DMS114 treated with DMSO at 0.1 percent for 48 hours (cell line): ENCODE results near the gene LCNL1.

Source experiments
- DNase-seq: peaks from one replicate; lab custom pipeline; 2025; ENCODE audit not compliant: unreplicated experiment; lab: John Stamatoyannopoulos, UW

Gene LCNL1

GRCh38 chr9:136946228-136947027, 36.4 kb upstream of the LCNL1 start:
- DNase-seq, result no peak

GRCh38 chr9:136947028-136947891, 35.5 kb upstream of the LCNL1 start:
- no peak for DNase-seq

- DNase-seq, result peak; percentile 8
These were observed 34.8 kb upstream of the LCNL1 start for GRCh38 chr9:136947955-136948510.

- DNase-seq, result no peak
These were observed 33.5 kb upstream of the LCNL1 start for GRCh38 chr9:136949239-136949816.

- peak; percentile 60 for DNase-seq
These were observed 32.8 kb upstream of the LCNL1 start for GRCh38 chr9:136949817-136950655.

- DNase-seq, result no peak
These were observed 32.0 kb upstream of the LCNL1 start for GRCh38 chr9:136950656-136951276.

GRCh38 chr9:136951541-136952320, 31.1 kb upstream of the LCNL1 start, which contains the start of gene LCN12:
Gene LCN12, plus strand, starts transcription at chr9:136952273. Its CDS starts 55 bp downstream, at chr9:136952328.
- DNase-seq, result no peak

- no peak for DNase-seq
These were observed 30.4 kb upstream of the LCNL1 start for GRCh38 chr9:136952321-136952850.

- DNase-seq, result no peak
These were observed 29.7 kb upstream of the LCNL1 start for GRCh38 chr9:136952876-136953770.

GRCh38 chr9:136953771-136954269, 29.0 kb upstream of the LCNL1 start:
- no peak for DNase-seq

- DNase-seq, result no peak
These were observed 28.3 kb upstream of the LCNL1 start for GRCh38 chr9:136954270-136955083.

- DNase-seq, result no peak
These were observed 27.4 kb upstream of the LCNL1 start for GRCh38 chr9:136955202-136955942.

- no peak for DNase-seq
These were observed 26.9 kb upstream of the LCNL1 start for GRCh38 chr9:136955943-136956335.

- no peak for DNase-seq
These were observed 26.2 kb upstream of the LCNL1 start for GRCh38 chr9:136956604-136957003.

- DNase-seq, result no peak
These were observed 25.3 kb upstream of the LCNL1 start for GRCh38 chr9:136957461-136957860.

GRCh38 chr9:136957901-136958300, 24.9 kb upstream of the LCNL1 start:
- DNase-seq, result no peak
